Neural cell (in vitro differentiated cells): ENCODE data around the gene FIBCD1.

Experiments
- CTCF ChIP-seq: fragments of 450-650 bp; IDR thresholded peaks from 2 replicates; pipeline ENCODE4 v1.5.1; 2014; ENCODE audit warnings: antibody characterized with exemption, mild to moderate bottlenecking, moderate library complexity; ENCODE audit not compliant: poor library complexity, severe bottlenecking
- EP300 ChIP-seq: fragments of 450-650 bp; conservative IDR thresholded peaks from 2 replicates; pipeline ENCODE4 v1.6.1; 2014; ENCODE audit warnings: antibody characterized with exemption, mild to moderate bottlenecking, moderate library complexity; ENCODE audit not compliant: poor library complexity, severe bottlenecking
- POLR2AphosphoS5 ChIP-seq: IDR thresholded peaks from 2 replicates; pipeline ENCODE4 v1.6.1; 2012
- SMC3 ChIP-seq: fragments of 450-650 bp; conservative IDR thresholded peaks from 2 replicates; pipeline ENCODE4 v1.6.1; 2014; ENCODE audit warnings: antibody characterized with exemption, mild to moderate bottlenecking, moderate library complexity; ENCODE audit not compliant: poor library complexity

- no peak for TF ChIP-seq EP300
- TF ChIP-seq SMC3, result no peak
- TF ChIP-seq CTCF, result no peak
- TF ChIP-seq POLR2AphosphoS5, result no peak
Measured at GRCh38 chr9:130890870-130891687, 48.0 kb downstream of the FIBCD1 start.
